Heart right ventricle (tissue), 16 donors: Measurements from ENCODE around the gene STK35. TPM values are rescaled to one million over a fixed set of nuclear protein-coding genes. Genes with fewer than 3 reads are reported as not detected.

Experiments used
- ATAC-seq, 8 donors: fragments of 200-7000 bp; cut with Tn5 transposase; one replicate each; pipeline ENCODE4 v1.9.1; 2020; ENCODE audit warnings: mild to moderate bottlenecking in 8 of 8, moderate library complexity in 8 of 8, moderate number of reproducible peaks in 1 of 8
- DNase-seq, 2 donors: peaks; one replicate each; pipeline ENCODE4 v3.0.0-alpha.2; 2020
- H3K27ac ChIP-seq, 10 donors: fragments of 200-600 bp; sonication (generic) in 2 of 10; one replicate each; pipeline versions ENCODE4 v1.5.0 to v1.8.0; 2020 to 2022; ENCODE audit warnings: mild to moderate bottlenecking in 3 of 10
- H3K27me3 ChIP-seq, 7 donors: fragments of 200-600 bp; one replicate each; pipeline ENCODE4 v1.8.0; 2021 to 2022; ENCODE audit warnings: mild to moderate bottlenecking in 2 of 7
- H3K36me3 ChIP-seq, 9 donors: fragments of 200-600 bp; sonication (generic) in 1 of 9; one replicate each; pipeline versions ENCODE4 v1.5.0 to v1.8.0; 2020 to 2022; ENCODE audit warnings: mild to moderate bottlenecking in 2 of 9
- H3K4me1 ChIP-seq, 9 donors: fragments of 200-600 bp; sonication (generic) in 1 of 9; one replicate each; pipeline versions ENCODE4 v1.5.0 to v1.8.0; 2020 to 2022; ENCODE audit warnings: mild to moderate bottlenecking in 4 of 9
- H3K4me3 ChIP-seq, 10 donors: fragments of 200-600 bp; sonication (generic) in 2 of 10; one replicate each; pipeline versions ENCODE4 v1.5.0 to v1.8.0; 2020 to 2022; ENCODE audit warnings: mild to moderate bottlenecking in 7 of 10, moderate library complexity in 2 of 10
- H3K9me3 ChIP-seq, 11 donors: fragments of 200-600 bp in 10 of 11; sonication (generic) in 2 of 11; one replicate each; pipeline versions ENCODE4 v1.5.0 to v1.8.0; 2013 to 2022; ENCODE audit warnings: mild to moderate bottlenecking in 2 of 11, control low read depth in 1 of 11, moderate library complexity in 1 of 11
- WGBS, 2 donors: extraction: QIAGEN DNeasy Blood & Tissue Kit; methylation state at CpG; one replicate each; pipeline ENCODE4 v1.1.7; 2013; ENCODE audit warnings: inconsistent platforms in 1 of 2; 5-methylcytosine and 5-hydroxymethylcytosine counted together
- intact Hi-C, 10 donors: fragments of 100-400 bp; cut with DNase I; formaldehyde crosslinking; loops; one replicate each; pipeline versions ENCODE4 v1.11.1 to v1.14.2; 2022
- polyA plus RNA-seq, 2 donors: library from polyadenylated mRNA; stranded (reverse); fragments of 200-250 nt; gene quantifications; one replicate each; pipeline ENCODE4 v1.2.3, GENCODE V29; 2013
- total RNA-seq, 10 donors: library from RNA; stranded (reverse); fragmentation: NEBNext Ultra II Directional in 3 of 10; extraction: Animal tissue kit (Norgen Biotek cat#: 25700) in 3 of 10; gene quantifications; one replicate each; pipeline versions ENCODE4 v1.2.1 to v1.2.4, GENCODE V29; 2021 to 2023
- TF ChIP-seq, protein P1 (sequence below), 9 donors: fragments of 200-600 bp; sonication (generic) in 2 of 9; IDR thresholded peaks; one replicate each; pipeline versions ENCODE4 v1.5.0 to v1.8.0; 2021 to 2022; ENCODE audit warnings: antibody characterized with exemption in 9 of 9, mild to moderate bottlenecking in 5 of 9, moderate library complexity in 1 of 9
- donor health status: Arrhythmogenic right ventricular cardiomyopathy.
- donor health status: ischemic (EF 13 %, LVEDD 7.1; RV severe dilation, severe dysfunction).
- donor health status: healthy with polysubstance abuse.
- donor health status: DM: no; HTN: yes; CAD: no.
- donor health status: DM: no; HTN: no; CAD: no.
- donor health status: ischemic (EF 25% LVEDD 6.9; RV normal size, moderate dysfunction).
- donor health status: ischemic (EF 25% LVEDD 5.7; RV mildly dilated, moderate dysfunction).
- donor health status: healthy.
- donor health status: DM: yes; HTN: yes; CAD: no.
- donor health status: Ischemic cardiomyopathy.
- donor health status: ischemic (EF 35%, LVEDD 5.7; RV mildly dilated, moderate dysfunction).
- donor health status: nonischemic (EF 11% LVEDD 7.7; RV severe dilation, severe dysfunction).
- donor health status: DM: yes; HTN: yes; CAD: no.
- donor health status: PGD.
- donor health status: ischemic (EF 29% LVEDD 5.4; RV normal size, mild dysfunction).
- donor health status: nonischemic (EF 23%, LVEDD 6.1; RV moderate dilation, normal function).

STK35 gene
- total and polyA plus RNA-seq, 12 donors: 5.4 to 17.2 (median 12.6) TPM

DNA sequence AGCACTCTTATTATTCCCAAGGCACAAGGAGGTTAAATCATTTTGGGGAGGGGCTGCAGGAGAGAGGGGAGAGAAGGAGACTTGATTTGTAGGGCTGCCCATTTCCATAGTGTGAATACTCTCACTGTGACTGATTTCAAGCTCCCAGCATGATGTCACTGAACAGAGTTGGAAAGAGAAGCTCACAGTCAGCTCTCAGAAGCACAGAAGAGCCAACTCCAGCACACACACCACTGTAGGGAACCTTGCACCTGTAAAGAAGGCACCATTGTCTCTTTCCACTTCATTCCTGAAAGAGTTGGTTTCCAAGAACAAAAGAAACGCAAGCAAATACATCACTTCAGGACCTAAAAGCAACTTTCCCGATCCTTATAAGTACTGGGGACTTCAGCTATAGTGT, 12.7 kb upstream of the STK35 start:
- intact Hi-C loops: loop anchor here in 5 of 10 donors (5.0 to 10.0 kb wide), 4 partner anchors 78 to 366 kb away; no protein-coding TSS in a partner anchor
- no peaks in the 10 kb centered on the region for H3K4me1 ChIP-seq
- H3K27ac ChIP-seq: no peak overlapping the region
- TF ChIP-seq, protein P1, sequence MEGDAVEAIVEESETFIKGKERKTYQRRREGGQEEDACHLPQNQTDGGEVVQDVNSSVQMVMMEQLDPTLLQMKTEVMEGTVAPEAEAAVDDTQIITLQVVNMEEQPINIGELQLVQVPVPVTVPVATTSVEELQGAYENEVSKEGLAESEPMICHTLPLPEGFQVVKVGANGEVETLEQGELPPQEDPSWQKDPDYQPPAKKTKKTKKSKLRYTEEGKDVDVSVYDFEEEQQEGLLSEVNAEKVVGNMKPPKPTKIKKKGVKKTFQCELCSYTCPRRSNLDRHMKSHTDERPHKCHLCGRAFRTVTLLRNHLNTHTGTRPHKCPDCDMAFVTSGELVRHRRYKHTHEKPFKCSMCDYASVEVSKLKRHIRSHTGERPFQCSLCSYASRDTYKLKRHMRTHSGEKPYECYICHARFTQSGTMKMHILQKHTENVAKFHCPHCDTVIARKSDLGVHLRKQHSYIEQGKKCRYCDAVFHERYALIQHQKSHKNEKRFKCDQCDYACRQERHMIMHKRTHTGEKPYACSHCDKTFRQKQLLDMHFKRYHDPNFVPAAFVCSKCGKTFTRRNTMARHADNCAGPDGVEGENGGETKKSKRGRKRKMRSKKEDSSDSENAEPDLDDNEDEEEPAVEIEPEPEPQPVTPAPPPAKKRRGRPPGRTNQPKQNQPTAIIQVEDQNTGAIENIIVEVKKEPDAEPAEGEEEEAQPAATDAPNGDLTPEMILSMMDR (IDR thresholded peaks at IDR 0.05): no peak
- H3K4me3 ChIP-seq: no peak overlapping the region
- DNase-seq: no peak
- WGBS, 2 donors: 43% methylated on average over 2 of the region's 2 CpGs
- H3K27me3 ChIP-seq: peaks cover 0 to 44% (median 32%) of the 10 kb centered on the region in 7 donors
- H3K9me3 ChIP-seq: no peaks in the 10 kb centered on the region
- ATAC-seq: no peak
- H3K36me3 ChIP-seq: no peaks in the 10 kb centered on the region

DNA sequence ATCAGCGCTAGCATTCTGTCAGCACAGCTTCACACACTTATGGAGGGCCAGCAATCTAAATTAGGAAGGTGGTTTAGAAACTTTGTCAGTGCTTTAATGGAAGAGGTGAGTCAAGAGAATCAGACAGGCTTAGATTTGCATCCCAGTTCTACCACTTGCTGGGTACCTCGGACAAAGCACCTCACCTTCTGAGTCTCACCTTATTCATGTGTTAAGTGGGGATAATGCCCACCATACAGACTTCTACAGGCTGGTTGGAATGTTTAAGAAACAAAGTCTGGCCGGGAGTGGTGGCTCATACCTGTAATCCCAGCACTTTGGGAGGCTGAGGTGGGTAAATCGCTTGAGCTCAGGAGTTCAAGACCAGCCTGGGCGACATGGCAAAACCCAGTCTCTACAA, 12.2 kb upstream of the STK35 start:
- no peak overlapping the region for H3K4me3 ChIP-seq
- intact Hi-C loops: loop anchor here in 5 of 10 donors (5.0 to 10.0 kb wide), 4 partner anchors 78 to 365 kb away; no protein-coding TSS in a partner anchor
- peaks cover 0 to 49% (median 38%) of the 10 kb centered on the region in 7 donors for H3K27me3 ChIP-seq
- TF ChIP-seq, protein P1 (IDR thresholded peaks at IDR 0.05): no peak
- H3K27ac ChIP-seq: no peak overlapping the region
- no peaks in the 10 kb centered on the region for H3K36me3 ChIP-seq
- no peaks in the 10 kb centered on the region for H3K9me3 ChIP-seq
- ATAC-seq (no peak), DNase-seq (no peak)
- 68 to 70% methylated on average over 5 of the region's 5 CpGs for WGBS, 2 donors
- H3K4me1 ChIP-seq: no peaks in the 10 kb centered on the region

DNA sequence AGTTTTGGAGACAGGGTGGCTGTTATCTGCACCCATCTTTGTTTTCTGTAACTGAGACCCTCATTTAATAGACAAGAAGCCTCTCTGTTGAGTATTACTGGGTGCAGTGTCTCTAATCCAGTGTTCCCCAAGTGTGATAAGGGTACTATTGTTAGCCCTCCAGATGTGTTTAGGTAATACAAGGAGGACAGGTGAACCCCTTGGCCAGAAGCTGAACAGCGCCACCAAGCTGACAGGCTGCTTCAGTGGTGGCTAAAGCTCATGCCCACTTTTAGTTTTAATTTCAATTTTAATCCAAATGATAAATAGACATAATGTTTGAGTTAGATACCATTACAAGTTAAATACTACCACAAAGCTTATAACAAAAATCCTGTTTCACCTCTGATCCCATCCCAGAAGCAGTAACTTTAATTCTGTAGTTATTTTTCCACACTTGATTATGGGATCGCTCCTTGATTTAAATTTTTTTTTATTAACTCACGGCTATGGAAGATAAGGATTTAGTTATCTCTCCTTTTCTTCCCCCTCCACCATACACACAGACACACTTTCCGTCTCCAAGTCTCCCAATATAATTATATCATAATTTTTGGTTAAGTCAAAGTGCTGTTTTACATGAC, 8.4 kb upstream of the STK35 start:
- peaks cover 0 to 58% (median 45%) of the 10 kb centered on the region in 7 donors for H3K27me3 ChIP-seq
- 44 to 47% methylated on average over 4 of the region's 4 CpGs for WGBS, 2 donors
- H3K36me3 ChIP-seq: no peaks in the 10 kb centered on the region
- ATAC-seq (no peak), DNase-seq (no peak)
- H3K4me1 ChIP-seq: no peaks in the 10 kb centered on the region
- H3K9me3 ChIP-seq: no peaks in the 10 kb centered on the region
- intact Hi-C loops: loop anchor here in 4 of 10 donors (10.0 kb wide), 4 partner anchors 58 to 328 kb away; no protein-coding TSS in a partner anchor
- H3K27ac ChIP-seq: no peak overlapping the region
- TF ChIP-seq, protein P1 (IDR thresholded peaks at IDR 0.05): peak in 7 of 9 donors; percentile 21 to 53 (median 39)
- no peak overlapping the region for H3K4me3 ChIP-seq

DNA sequence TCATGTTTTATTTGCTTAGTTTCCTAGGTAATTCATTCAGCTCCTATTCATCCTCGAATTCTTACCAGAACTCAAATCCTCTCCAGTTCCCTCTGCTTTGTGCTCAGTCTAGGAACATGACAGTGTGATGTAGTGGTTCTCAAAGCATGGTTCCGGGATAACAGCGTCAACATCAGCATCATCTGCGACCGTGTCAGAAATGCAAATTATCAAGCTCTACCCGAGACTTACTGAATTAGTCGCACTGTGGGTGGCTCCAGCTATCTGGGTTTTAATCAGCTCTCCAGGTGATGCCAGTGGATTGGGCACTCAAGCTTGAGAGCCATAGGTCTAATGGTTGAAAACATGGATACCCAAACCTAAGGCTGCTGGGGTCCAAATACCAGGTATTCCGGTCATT, 7.7 kb upstream of the STK35 start:
- no peaks in the 10 kb centered on the region for H3K36me3 ChIP-seq
- H3K27ac ChIP-seq: no peak overlapping the region
- no peak overlapping the region for H3K4me3 ChIP-seq
- DNase-seq (no peak), ATAC-seq (no peak)
- peaks cover 0 to 55% (median 43%) of the 10 kb centered on the region in 7 donors for H3K27me3 ChIP-seq
- intact Hi-C loops: loop anchor here in 4 of 10 donors (10.0 kb wide), 4 partner anchors 59 to 329 kb away; no protein-coding TSS in a partner anchor
- H3K4me1 ChIP-seq: no peaks in the 10 kb centered on the region
- TF ChIP-seq, protein P1 (IDR thresholded peaks at IDR 0.05): no peak
- WGBS, 2 donors: 48 to 49% methylated on average over 8 of the region's 8 CpGs
- no peaks in the 10 kb centered on the region for H3K9me3 ChIP-seq
